ENCODE measurements around the gene LHX5.

The LHX5 gene

DNA sequence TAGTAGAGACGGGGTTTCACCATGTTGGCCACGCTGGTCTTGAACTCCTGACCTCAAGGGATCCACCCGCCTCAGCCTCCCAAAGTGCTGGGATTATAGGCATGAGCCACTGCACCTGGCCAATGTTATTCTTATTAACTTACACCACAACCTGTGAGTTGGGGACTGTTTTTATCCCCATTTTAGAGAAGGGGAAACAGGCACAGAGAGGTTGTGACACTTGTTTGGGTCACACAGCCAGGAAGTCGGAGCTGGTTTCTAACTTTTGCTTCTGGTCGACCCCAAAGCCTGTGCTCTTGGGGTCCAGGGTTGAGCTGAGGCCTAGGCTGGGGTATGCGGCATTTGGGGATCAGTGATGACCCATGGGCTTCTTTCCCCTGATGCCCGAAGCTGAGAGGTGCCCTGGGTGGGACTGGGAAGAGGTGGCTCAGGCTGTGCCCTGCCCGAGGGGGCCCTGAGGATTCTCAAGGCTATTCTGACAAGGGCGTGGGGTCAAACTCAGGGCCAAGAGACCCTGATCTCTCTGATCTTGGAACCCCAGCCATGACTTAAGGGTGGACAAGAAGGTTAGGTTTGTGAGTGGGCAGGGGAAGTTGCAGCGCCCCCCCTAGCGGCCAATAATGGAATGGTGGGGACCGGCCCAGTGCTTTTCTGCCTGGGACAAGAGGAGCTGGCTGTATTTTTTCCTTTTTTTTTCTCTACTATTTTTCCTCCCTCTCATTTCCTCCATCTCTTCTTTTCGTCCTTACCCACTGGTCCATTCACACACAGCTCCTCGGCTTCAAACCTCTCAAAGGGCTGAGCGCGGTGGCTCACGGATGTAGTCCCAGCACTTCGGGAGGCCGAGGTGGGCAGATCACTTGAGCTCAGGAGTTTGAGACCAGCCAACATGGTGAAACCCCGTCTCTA, 46.5 kb downstream of the LHX5 start:
- ATAC-seq, result no peak
- peaks cover 56% of the 10 kb centered on the region for H3K27me3 Mint-ChIP-seq
- no peak overlapping the region for H3K27ac Mint-ChIP-seq

DNA sequence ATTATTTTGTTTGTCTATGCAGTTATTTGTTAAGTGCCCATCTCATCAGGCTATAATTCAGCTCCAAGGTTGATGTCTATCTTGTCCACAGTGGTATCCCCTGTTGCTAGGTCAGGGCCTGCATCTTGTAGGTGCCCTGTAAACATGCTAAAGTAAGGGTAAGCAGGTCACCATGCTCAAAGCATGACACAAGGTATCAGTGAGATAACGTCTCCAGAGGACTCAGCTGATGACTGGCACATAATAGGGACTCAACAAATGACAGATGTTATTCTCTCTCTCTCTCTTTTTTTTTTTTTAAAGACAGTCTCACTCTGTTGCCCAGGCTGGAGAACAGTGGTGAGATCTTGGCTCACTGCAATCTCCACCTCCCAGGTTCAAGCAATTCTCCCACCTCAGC, 47.2 kb downstream of the LHX5 start:
- Mint-ChIP-seq H3K27me3 (peaks cover 49% of the 10 kb centered on the region), H3K9me3 (no peaks in the 10 kb centered on the region), H3K36me3 (no peaks in the 10 kb centered on the region), H3K4me3 (no peak overlapping the region), H3K27ac (no peak overlapping the region), H3K4me1 (peaks cover 25% of the 10 kb centered on the region)
- ATAC-seq, result no peak

More for the DNA sequence above, 46.5 kb downstream of the LHX5 start:
- Mint-ChIP-seq H3K36me3 (peaks cover 5% of the 10 kb centered on the region), H3K9me3 (peaks cover 5% of the 10 kb centered on the region), H3K4me3 (no peak overlapping the region), H3K4me1 (peaks cover 25% of the 10 kb centered on the region)

DNA sequence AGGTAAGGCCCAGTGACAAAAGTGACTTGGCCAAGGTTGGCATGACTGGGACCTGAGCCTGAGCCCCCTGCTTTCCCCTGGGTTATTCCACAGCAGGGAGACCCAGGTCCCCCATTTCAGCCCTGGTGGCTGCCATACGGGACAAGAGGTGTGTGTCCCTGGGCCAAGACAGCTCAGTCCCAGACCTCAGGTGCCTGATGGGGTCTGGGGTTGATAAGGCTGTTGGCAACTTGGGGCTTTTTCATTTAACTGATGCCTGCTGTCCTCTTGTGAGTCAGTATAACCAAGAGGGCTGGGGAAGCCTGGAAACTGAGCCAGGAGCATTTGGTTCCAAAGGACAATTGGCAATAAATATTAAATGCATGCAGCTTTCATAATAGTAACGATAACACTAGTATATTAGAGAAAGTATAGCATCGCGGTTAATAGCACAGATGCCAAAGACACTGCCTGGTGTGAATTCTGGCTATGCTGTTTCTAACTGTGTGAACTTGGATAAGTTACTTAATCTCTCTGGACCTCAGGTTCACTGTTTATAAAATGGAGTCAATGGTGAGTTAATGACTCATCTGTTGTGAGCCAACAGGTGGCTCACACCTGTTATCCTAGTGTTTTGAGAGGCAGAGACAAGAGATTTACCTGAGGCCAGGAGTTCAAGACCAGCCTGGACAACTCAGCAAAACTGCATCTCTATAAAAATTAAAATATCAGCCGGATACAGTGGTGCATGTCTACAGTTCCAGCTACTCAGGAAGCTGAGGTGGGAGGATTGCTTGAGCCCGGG, 48.6 kb downstream of the LHX5 start:
- peaks cover 25% of the 10 kb centered on the region for H3K4me1 Mint-ChIP-seq
- H3K36me3 Mint-ChIP-seq, result no peaks in the 10 kb centered on the region
- H3K9me3 Mint-ChIP-seq, result no peaks in the 10 kb centered on the region
- ATAC-seq, result no peak
- H3K4me3 Mint-ChIP-seq, result no peak overlapping the region
- peak overlapping the region; percentile 93 for H3K27ac Mint-ChIP-seq
- H3K27me3 Mint-ChIP-seq, result peaks cover 35% of the 10 kb centered on the region

DNA sequence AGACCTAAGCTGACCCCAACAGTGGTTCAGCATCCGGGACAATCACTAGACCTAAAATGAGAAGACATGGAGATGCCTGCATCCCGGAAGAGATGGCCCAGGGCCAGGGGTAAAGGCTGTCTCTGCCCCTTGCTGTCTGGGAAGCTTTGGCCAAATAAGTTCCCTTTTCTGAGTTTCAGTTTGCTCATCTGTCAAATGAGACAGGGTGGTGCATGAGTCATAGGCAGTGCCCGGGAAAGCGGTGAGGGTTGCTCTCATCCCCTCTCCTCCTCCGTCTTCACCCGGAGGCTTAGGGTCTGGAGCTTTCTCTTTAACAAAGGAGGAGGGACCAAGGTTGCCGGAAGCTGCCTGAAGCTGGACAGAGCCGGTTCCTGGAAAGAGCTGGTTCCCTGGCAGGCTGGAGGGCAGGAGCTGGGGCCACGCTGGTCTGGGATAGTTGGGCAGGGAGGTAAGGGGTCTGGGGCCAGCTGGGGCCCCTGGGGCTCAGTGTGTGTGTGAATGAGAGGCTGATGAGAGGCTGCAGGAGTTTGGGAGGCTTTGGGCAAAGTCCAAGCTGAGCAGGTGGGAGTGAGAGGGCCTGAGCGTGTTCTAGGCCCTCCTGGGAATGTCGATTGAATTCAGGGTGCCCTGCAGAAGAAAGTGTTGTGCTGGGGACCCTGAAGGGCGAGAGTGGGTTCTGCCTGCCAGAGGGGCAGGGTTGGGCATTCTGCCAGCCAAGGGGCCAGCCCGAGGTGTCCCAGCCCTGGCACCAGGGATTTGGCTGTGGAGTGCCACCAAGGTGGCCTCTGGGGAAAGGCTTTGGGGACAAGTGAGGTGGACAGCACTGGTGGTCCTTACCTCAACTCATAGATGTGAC, 49.4 kb downstream of the LHX5 start, which contains the start of gene SDSL:
TSS of gene SDSL (plus strand) at position 351 of the 856 bp plus-strand sequence. CDS start 5,603 bp downstream, outside the sequence.
- peak within 1 kb of the TSS; percentile 84 for H3K4me3 Mint-ChIP-seq
- H3K27ac Mint-ChIP-seq, result peak within 1 kb of the TSS; percentile 93
- H3K36me3 Mint-ChIP-seq, result no peaks in the 10 kb centered on the region
- peaks cover 25% of the 10 kb centered on the region for H3K4me1 Mint-ChIP-seq
- peaks cover 27% of the 10 kb centered on the region for H3K27me3 Mint-ChIP-seq
- no peaks in the 10 kb centered on the region for H3K9me3 Mint-ChIP-seq
- ATAC-seq, result peak; percentile 95

DNA sequence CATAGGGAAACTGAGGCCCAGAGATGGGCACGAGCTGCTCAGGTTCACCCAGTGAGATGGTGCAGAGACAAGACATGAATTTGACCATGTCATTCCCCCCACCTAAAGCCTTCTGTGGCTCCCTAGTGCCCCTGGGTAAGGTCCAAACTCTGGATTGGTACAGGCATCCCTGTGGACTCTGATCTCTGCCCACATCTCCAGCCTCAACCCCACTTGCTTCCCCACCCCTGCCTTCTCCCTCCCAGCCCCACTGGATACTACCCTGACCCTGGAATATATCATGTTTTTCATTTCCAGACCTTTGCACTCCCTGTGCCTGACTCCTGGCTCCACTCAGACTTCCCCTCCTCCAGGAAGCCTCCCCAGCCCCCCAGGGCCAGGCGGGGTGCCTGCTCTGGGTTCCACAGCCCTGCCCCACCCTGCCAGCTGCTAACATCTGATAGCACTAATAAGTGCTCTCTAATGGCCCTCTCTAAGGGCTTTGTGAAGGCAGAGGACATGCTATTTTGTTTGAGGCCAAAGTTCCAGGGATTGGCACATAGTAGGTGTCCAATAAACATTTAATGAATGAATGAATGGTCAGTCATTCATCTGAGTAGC, 50.6 kb downstream of the LHX5 start:
- Mint-ChIP-seq H3K4me1 (peaks cover 27% of the 10 kb centered on the region), H3K36me3 (no peaks in the 10 kb centered on the region), H3K27me3 (peaks cover 21% of the 10 kb centered on the region), H3K4me3 (no peak overlapping the region), H3K27ac (peak overlapping the region; percentile 93), H3K9me3 (no peaks in the 10 kb centered on the region)
- no peak for ATAC-seq

DNA sequence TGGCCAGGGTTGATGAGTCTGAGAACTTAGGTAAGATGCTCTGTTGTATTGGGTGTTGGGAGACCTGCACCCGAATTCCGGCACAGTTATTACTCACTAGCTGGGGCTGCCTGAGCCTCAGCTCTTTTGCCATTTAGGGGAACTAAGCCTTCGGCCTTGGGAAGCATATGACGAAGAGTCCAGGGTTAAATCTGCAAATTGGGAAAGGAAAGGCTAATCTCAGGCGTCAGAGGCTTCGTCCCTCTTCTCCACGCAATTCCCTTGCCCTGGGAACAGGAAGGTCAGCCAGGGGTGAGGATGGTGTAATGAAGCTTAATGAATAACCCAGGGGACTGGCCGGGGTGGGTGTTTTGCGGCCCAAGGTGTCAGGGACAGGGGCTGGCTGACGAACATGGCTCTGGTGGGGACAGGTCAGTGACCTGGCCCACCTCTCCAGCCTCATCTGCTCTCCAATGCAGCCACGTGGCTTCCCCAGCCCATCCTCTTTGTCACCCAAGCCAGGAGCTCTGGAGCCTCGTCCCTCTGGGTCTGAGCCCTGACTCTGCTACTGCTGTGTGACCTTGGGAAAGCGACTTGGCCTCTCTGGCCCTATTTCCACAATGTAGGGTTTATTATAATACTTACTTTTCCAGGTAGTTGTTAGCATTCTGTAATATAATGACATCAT, 53.3 kb downstream of the LHX5 start:
- H3K27me3 Mint-ChIP-seq, result peaks cover 12% of the 10 kb centered on the region
- H3K4me1 Mint-ChIP-seq, result peaks cover 23% of the 10 kb centered on the region
- H3K9me3 Mint-ChIP-seq, result no peaks in the 10 kb centered on the region
- no peak for ATAC-seq
- no peak overlapping the region for H3K27ac Mint-ChIP-seq
- no peaks in the 10 kb centered on the region for H3K36me3 Mint-ChIP-seq
- H3K4me3 Mint-ChIP-seq, result no peak overlapping the region

- H3K9me3 Mint-ChIP-seq, result no peaks in the 10 kb centered on the region
- H3K4me1 Mint-ChIP-seq, result peaks cover 12% of the 10 kb centered on the region
- ATAC-seq, result peak; percentile 74
- peak overlapping the region; percentile 67 for H3K27ac Mint-ChIP-seq
- no peaks in the 10 kb centered on the region for H3K36me3 Mint-ChIP-seq
- H3K27me3 Mint-ChIP-seq, result peaks cover 31% of the 10 kb centered on the region
- no peak overlapping the region for H3K4me3 Mint-ChIP-seq
Observed at GRCh38 chr12:113416091-113416754, 55.4 kb downstream of the LHX5 start.

DNA sequence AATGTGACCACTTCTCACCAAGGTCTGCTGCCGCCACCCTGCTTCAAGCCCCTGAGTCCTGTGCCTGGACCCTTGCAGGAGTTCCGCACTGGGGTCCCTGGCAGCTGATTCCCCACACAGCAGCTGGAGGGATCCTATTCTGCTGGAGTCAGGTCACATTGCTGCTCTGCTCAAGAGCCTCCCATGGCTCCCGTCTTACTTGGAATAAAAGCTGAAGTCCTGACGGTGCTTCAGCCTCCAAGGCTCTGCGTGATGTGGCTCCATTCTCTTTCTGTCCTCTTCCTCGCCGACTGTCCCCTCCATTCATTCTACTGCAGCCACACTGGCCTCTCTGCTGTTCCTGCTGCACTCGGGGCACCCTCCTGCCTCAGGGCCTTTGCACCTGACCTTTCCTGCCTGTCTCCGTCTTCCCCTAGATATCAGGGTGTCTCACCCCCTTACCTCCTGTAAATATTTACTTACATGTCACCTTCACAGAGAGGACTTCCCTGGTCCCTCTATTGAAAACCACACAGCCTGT, 57.1 kb downstream of the LHX5 start:
- H3K27ac Mint-ChIP-seq, result no peak overlapping the region
- no peaks in the 10 kb centered on the region for H3K9me3 Mint-ChIP-seq
- no peak overlapping the region for H3K4me3 Mint-ChIP-seq
- H3K36me3 Mint-ChIP-seq, result no peaks in the 10 kb centered on the region
- no peak for ATAC-seq
- peaks cover 47% of the 10 kb centered on the region for H3K27me3 Mint-ChIP-seq
- peaks cover 12% of the 10 kb centered on the region for H3K4me1 Mint-ChIP-seq

GRCh38 chr12:113413488-113413939, 58.2 kb downstream of the LHX5 start:
- no peak overlapping the region for H3K27ac Mint-ChIP-seq
- H3K9me3 Mint-ChIP-seq, result no peaks in the 10 kb centered on the region
- peaks cover 12% of the 10 kb centered on the region for H3K4me1 Mint-ChIP-seq
- no peak overlapping the region for H3K4me3 Mint-ChIP-seq
- H3K36me3 Mint-ChIP-seq, result no peaks in the 10 kb centered on the region
- no peak for ATAC-seq
- peaks cover 48% of the 10 kb centered on the region for H3K27me3 Mint-ChIP-seq

Measured in stimulated activated memory B cell treated with anti-CD40 and anti-IgM and Interleukin-4, amounts not matched to agents 10 μg/mL and 1 μg/mL and 100 μg/mL, for 72 hours (primary cell).